ENCODE measurements around the gene ADAM17. TPM values are rescaled to one million over a fixed set of nuclear protein-coding genes. Genes with fewer than 3 reads are reported as not detected.
A peak's percentile ranks its signal among the peaks of the same experiment; 100 is the strongest.

Gene ADAM17
- total and polyA plus RNA-seq, 2 of the 13 experiments (the other 11 are each of a cell fraction or from before 2014, with no cell fraction given) = 6.5 to 33.4 TPM

- no peak for TF ChIP-seq AFF4 (CRISPR knock-in tag; IDR thresholded peaks at IDR 0.05)
- TF ChIP-seq GZF1 (CRISPR knock-in tag; IDR thresholded peaks at IDR 0.05) = no peak
- no peak for TF ChIP-seq ELF1 (CRISPR knock-in tag; IDR thresholded peaks at IDR 0.05)
- 0 out of 2 replicates have a peak, but pooled peaks have one; percentile 31 for TF ChIP-seq SALL1 (CRISPR knock-in tag; IDR thresholded peaks at IDR 0.05)
- no peak for TF ChIP-seq ZNF777 (CRISPR knock-in tag; IDR thresholded peaks at IDR 0.05)
- no peak for TF ChIP-seq KLF6 (CRISPR knock-in tag; IDR thresholded peaks at IDR 0.05)
- no peak for TF ChIP-seq THRA (CRISPR knock-in tag; IDR thresholded peaks at IDR 0.05; ENCODE audit: borderline replicate concordance)
- TF ChIP-seq ZNF691 (CRISPR knock-in tag; IDR thresholded peaks at IDR 0.05; ENCODE audit: borderline replicate concordance, low read depth) = no peak
- TF ChIP-seq FOXP1 (IDR thresholded peaks at IDR 0.05) = no peak
- no peak for TF ChIP-seq FOXP1 (CRISPR knock-in tag; IDR thresholded peaks at IDR 0.05)
- TF ChIP-seq MBD4 (IDR thresholded peaks at IDR 0.05; ENCODE audit: borderline replicate concordance, low read length) = no peak
- TF ChIP-seq NR3C1 (CRISPR knock-in tag; IDR thresholded peaks at IDR 0.05) = no peak
- peak; percentile 33; the same call in 1 of the 2 replicates for TF ChIP-seq SAP130 (CRISPR knock-in tag; IDR thresholded peaks at IDR 0.05; ENCODE audit: low read depth)
- no peak for TF ChIP-seq XBP1 (CRISPR knock-in tag; IDR thresholded peaks at IDR 0.05)
- no peak for TF ChIP-seq ZZZ3 (CRISPR knock-in tag; IDR thresholded peaks at IDR 0.05; ENCODE audit: borderline replicate concordance)
- peak; percentile 21; the same call in 1 of the 2 replicates for TF ChIP-seq HNF4A (CRISPR knock-in tag; IDR thresholded peaks at IDR 0.05)
- peak; percentile 41 for TF ChIP-seq NR2C2 (CRISPR knock-in tag; IDR thresholded peaks at IDR 0.05; ENCODE audit: borderline replicate concordance)
- no peak for TF ChIP-seq TGIF2 (CRISPR knock-in tag; IDR thresholded peaks at IDR 0.05)
- TF ChIP-seq ZMYM3 (CRISPR knock-in tag; IDR thresholded peaks at IDR 0.05) = peak; percentile 63
- peak; percentile 45 to 49; a peak in 3 of 4 replicates for TF ChIP-seq NR2F1 (CRISPR knock-in tag; IDR thresholded peaks at IDR 0.05)
- TF ChIP-seq ZNF589 (CRISPR knock-in tag; conservative IDR thresholded peaks at IDR 0.05) = no peak
- no peak for TF ChIP-seq ZNF280D (CRISPR knock-in tag; IDR thresholded peaks at IDR 0.05)
- no peak for TF ChIP-seq RAD51 (IDR thresholded peaks at IDR 0.05; ENCODE audit: borderline replicate concordance)
Measured at GRCh38 chr2:9480157-9480556, 75.5 kb downstream of the ADAM17 start (continued).
